OCI-LY7 (cell line): ENCODE results near the gene OR4D6. TPM values are rescaled to one million over a fixed set of nuclear protein-coding genes. Genes with fewer than 3 reads are reported as not detected.

Source experiments
- BruUV-seq: library from RNA; stranded (reverse); fragments of 400-500 nt; replicated peaks from 2 replicates; lab custom pipeline; 2021; lab: Mats Ljungman, UMichigan
- CTCF ChIA-PET: fragments of 300-600 bp; sonication (Branson Sonifier 250); formaldehyde crosslinking; loops from one replicate; lab custom pipeline; 2022; ENCODE audit warnings: antibody characterized with exemption; ENCODE audit not compliant: unreplicated experiment; lab: Charles Lee
- POLR2A ChIA-PET: fragments of 300-600 bp; sonication (Branson Sonifier 250); formaldehyde crosslinking; loops from one replicate; lab custom pipeline; 2022; ENCODE audit warnings: antibody characterized with exemption; lab: Charles Lee
- DNase-seq: peaks from one replicate; pipeline ENCODE4 v3.0.0-alpha.2; 2015; ENCODE audit warnings: low spot score
- H2AFZ ChIP-seq: fragments of 200-600 bp; sonication (generic), shearing (Covaris generic); 2 replicates; pipeline ENCODE4 v1.6.1; 2014; ENCODE audit warnings: mild to moderate bottlenecking, antibody characterized with exemption, low read length, moderate library complexity
- H3K27ac ChIP-seq: fragments of 200-600 bp; sonication (generic); 2 replicates; pipeline ENCODE4 v1.5.1; 2014; ENCODE audit warnings: mixed run types, low read depth, mild to moderate bottlenecking, moderate library complexity, low read length, inconsistent platforms; ENCODE audit not compliant: poor library complexity, severe bottlenecking
- H3K36me3 ChIP-seq: fragments of 200-600 bp; sonication (generic); 2 replicates; pipeline ENCODE4 v1.6.1; 2014; ENCODE audit warnings: mild to moderate bottlenecking, antibody characterized with exemption, low read length, moderate library complexity, mixed read lengths; ENCODE audit not compliant: insufficient read depth
- H3K4me1 ChIP-seq: fragments of 200-600 bp; sonication (generic); 2 replicates; pipeline ENCODE4 v1.5.1; 2014; ENCODE audit warnings: mild to moderate bottlenecking, low read length; ENCODE audit not compliant: insufficient read depth, poor library complexity, severe bottlenecking
- H3K4me2 ChIP-seq: fragments of 200-600 bp; sonication (generic); 2 replicates; pipeline ENCODE4 v1.6.1; 2014; ENCODE audit warnings: mild to moderate bottlenecking, low read length
- H3K4me3 ChIP-seq: fragments of 200-600 bp; sonication (generic); 2 replicates; pipeline ENCODE4 v1.5.1; 2014; ENCODE audit warnings: mild to moderate bottlenecking, low read depth, low read length; ENCODE audit not compliant: poor library complexity, severe bottlenecking
- H3K79me2 ChIP-seq: fragments of 200-600 bp; sonication (generic); 2 replicates; pipeline ENCODE4 v1.6.1; 2016; ENCODE audit warnings: low read depth, mild to moderate bottlenecking, low read length, moderate library complexity, mixed read lengths; ENCODE audit not compliant: insufficient read depth
- H3K9me2 ChIP-seq: fragments of 200-600 bp; sonication (generic); 2 replicates; pipeline ENCODE4 v1.6.1; 2016; ENCODE audit warnings: mild to moderate bottlenecking, low read length, mixed read lengths; ENCODE audit not compliant: insufficient read depth
- H3K9me3 ChIP-seq: fragments of 200-600 bp; sonication (generic); 2 replicates; pipeline ENCODE4 v1.6.1; 2014; ENCODE audit warnings: mild to moderate bottlenecking, mixed run types, low read length, mixed read lengths
- H4K20me1 ChIP-seq: fragments of 200-600 bp; sonication (generic); 2 replicates; pipeline ENCODE4 v1.6.1; 2014; ENCODE audit warnings: mild to moderate bottlenecking, antibody characterized with exemption, low read length, moderate library complexity, mixed read lengths; ENCODE audit not compliant: insufficient read depth
- CTCF ChIP-seq: fragments of 200-600 bp; sonication (generic); conservative IDR thresholded peaks from 2 replicates; pipeline ENCODE4 v1.5.1; 2014; ENCODE audit warnings: mild to moderate bottlenecking, antibody characterized with exemption, low read length, moderate library complexity, mixed read lengths
- EZH2phosphoT487 ChIP-seq: fragments of 200-600 bp; sonication (generic); IDR thresholded peaks from 2 replicates; pipeline ENCODE4 v1.6.1; 2018; ENCODE audit warnings: low read depth, borderline replicate concordance, mild to moderate bottlenecking, mixed run types, antibody characterized with exemption, low read length, moderate library complexity, mixed read lengths
- intact Hi-C: fragments of 100-400 bp; cut with micrococcal nuclease; formaldehyde crosslinking; loops from one replicate; pipeline ENCODE4 v1.10.0; 2022; ENCODE audit not compliant: unreplicated experiment
- total RNA-seq, 2 experiments: library from RNA; depleted of rRNA in 1 of 2; stranded (reverse); fragments of >200 nt in 1 of 2; shearing (Covaris generic) in 1 of 2; gene quantifications; 2 replicates each; pipeline ENCODE4 v1.2.3, GENCODE V29; 2014 to 2022

The OR4D6 gene
- total RNA-seq, 2 experiments from 2014 or later: not detected

GRCh38 chr11:59459916-59460315, 3.2 kb downstream of the OR4D6 start:
- H3K4me3 ChIP-seq: no peak overlapping the region
- ChIA-PET POLR2A (no interaction called here), CTCF (no interaction called here)
- BruUV-seq: no TSS peak
- DNase-seq: no peak
- no peaks in the 10 kb centered on the region for H3K9me2 ChIP-seq
- H3K27ac ChIP-seq: no peak overlapping the region
- H2AFZ ChIP-seq: no peak overlapping the region
- no peaks in the 10 kb centered on the region for H3K79me2 ChIP-seq
- no peaks in the 10 kb centered on the region for H4K20me1 ChIP-seq
- H3K4me1 ChIP-seq: no peaks in the 10 kb centered on the region
- H3K4me2 ChIP-seq: no peak overlapping the region
- H3K36me3 ChIP-seq: no peaks in the 10 kb centered on the region
- intact Hi-C loops: no loop called here
- no peaks in the 10 kb centered on the region for H3K9me3 ChIP-seq
- TF ChIP-seq CTCF: no peak
- no peak for TF ChIP-seq EZH2phosphoT487

GRCh38 chr11:59463190-59463641, 6.5 kb downstream of the OR4D6 start:
- TF ChIP-seq CTCF: no peak
- no peak for TF ChIP-seq EZH2phosphoT487
- Histone ChIP-seq H3K79me2 (no peaks in the 10 kb centered on the region), H3K4me3 (no peak overlapping the region), H3K4me1 (no peaks in the 10 kb centered on the region), H3K36me3 (no peaks in the 10 kb centered on the region), H4K20me1 (no peaks in the 10 kb centered on the region), H3K9me2 (no peaks in the 10 kb centered on the region), H3K9me3 (no peaks in the 10 kb centered on the region), H2AFZ (no peak overlapping the region), H3K27ac (no peak overlapping the region), H3K4me2 (no peak overlapping the region)
- no TSS peak for BruUV-seq
- ChIA-PET POLR2A (interaction anchor here (0.6 kb wide), 1 partner anchor 109 kb away, joined by 3 read pairs; no protein-coding TSS in a partner anchor), CTCF (no interaction called here)
- no peak for DNase-seq
- intact Hi-C loops: no loop called here

- ChIA-PET CTCF (no interaction called here), POLR2A (no interaction called here)
- peaks cover 8% of the 10 kb centered on the region for H3K4me1 ChIP-seq
- no peaks in the 10 kb centered on the region for H3K36me3 ChIP-seq
- TF ChIP-seq CTCF (no peak), EZH2phosphoT487 (no peak)
- no peaks in the 10 kb centered on the region for H3K9me2 ChIP-seq
- no TSS peak for BruUV-seq
- no peak within 1 kb of the TSS for H3K4me3 ChIP-seq
- no peaks in the 10 kb centered on the region for H3K9me3 ChIP-seq
- no peaks in the 10 kb centered on the region for H4K20me1 ChIP-seq
- no peak within 1 kb of the TSS for H2AFZ ChIP-seq
- no peak for DNase-seq
- no peak within 1 kb of the TSS for H3K27ac ChIP-seq
- no peak within 1 kb of the TSS for H3K4me2 ChIP-seq
- H3K79me2 ChIP-seq: no peaks in the 10 kb centered on the region
- intact Hi-C loops: no loop called here
Measured at GRCh38 chr11:59473015-59473414, 16.3 kb downstream of the OR4D6 start, which contains the start of gene OR4D10. Gene OR4D10 (plus strand): TSS chr11:59473315. CDS start chr11:59477430, 4,115 bp downstream.
